DMS 273 (cell line): ENCODE measurements around the gene CACHD1.
A peak's percentile ranks its signal among the peaks of the same experiment; 100 is the strongest.
"Not testable (repeated sequence)": the region's sequence is repeated elsewhere in the genome, so short reads cannot be mapped to it uniquely, and the experiment has no call there.

Experiments
- DNase-seq: peaks from one replicate; lab custom pipeline; 2025; ENCODE audit not compliant: unreplicated experiment; lab: John Stamatoyannopoulos, UW

CACHD1 gene

DNA sequence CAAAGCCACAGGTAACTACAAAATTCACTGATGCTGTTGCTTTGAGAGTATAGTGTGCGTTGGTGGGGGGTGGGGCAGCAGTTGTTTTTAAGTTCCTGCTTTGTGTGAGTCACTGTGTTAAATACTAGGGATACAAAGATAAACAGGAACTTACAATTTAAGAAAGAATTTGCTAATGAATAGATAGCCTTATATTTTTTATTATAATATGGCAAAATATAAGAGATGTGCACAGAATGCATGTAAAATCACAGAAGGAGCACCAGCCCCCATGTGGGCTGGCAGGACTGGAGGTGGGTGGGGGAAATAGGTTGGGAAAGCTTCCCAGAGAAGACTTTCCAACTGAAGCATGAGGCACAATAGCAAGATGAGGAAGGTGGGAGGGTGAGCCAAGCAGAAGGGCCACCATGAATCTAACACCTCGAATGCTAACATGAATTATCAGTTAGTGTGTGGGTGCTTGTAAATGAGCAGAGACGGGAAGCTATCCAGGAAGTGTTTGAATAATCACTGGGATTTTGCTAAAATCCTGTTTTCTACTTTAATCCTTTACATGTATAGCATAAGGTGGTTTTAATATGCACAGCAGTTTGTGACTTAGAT is 217.9 kb downstream of the CACHD1 start:
- DNase-seq: no peak

DNA sequence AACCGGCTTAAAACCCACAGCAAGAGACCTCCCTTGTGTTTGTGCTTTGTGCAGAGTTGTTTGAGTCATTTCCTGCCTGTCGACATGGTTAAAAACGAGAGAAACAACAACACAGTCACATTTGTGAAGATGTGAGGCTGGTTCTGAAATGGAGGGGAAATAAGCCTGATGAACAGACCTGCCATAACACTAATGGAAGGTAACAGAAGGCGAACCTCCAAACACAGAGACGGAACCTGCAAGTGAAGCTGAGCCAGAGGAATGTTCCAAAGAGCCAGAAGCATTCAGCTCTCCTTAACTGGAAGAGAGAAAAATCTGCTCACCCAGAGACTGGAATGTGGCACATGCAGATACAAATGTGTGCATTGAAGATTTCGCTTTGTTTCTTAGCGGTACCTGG is 221.7 kb downstream of the CACHD1 start:
- no peak for DNase-seq

DNA sequence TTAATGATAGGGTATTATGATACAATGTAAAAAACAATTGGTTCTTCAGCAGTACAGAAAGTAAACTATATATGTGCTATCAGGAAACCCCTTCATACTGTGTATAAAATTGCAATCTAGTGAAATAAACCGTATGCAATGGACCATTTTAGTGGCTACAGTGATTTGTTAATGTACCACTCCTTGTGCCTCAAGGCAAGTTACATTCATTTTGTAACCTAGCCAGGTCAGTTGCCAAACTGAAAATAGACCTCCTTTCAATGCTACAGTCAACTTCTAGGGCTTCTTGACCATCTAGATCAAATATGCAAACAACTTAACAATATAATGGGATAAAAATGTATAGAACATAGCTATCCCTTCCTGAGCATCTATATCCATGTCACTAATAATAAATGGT is 223.0 kb downstream of the CACHD1 start:
- no peak for DNase-seq

DNA sequence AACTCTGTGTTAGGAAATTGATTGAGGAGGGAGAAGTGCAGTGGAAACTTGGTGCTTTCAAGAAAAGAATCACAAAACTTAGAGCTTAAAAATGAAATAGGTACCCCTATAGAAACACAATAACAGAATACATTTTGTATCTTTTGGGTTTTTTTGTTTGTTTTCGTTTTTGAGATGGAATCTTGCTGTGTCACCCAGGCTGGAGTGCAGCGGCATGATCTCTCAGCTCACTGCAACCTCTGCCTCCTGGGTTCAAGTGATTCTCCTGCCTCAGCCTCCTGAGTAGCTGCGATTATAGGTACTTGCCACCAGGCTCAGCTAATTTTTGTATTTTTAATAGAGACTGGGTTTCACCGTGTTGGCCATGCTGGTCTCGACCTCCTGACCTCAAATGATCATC is 223.5 kb downstream of the CACHD1 start:
- no peak for DNase-seq

DNA sequence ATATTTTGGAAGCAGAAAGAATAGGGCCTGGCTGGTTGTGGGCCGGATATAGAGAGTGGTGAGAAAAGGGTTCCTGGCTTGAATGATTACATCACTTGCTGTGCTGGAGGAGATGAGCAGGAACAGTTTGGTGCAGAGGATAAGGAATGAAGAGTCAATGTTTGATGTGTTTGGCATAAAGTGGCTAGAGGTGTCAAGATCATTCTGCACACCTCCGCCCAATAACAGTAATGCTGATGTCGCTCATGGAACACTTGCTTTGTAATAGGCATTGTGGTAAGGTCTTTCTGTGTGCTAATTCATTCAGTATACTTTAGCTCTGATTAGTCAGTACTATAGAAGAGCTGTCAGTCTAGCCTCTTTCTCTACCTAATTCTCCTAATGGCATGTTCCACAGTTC is 226.9 kb downstream of the CACHD1 start:
- no peak for DNase-seq

DNA sequence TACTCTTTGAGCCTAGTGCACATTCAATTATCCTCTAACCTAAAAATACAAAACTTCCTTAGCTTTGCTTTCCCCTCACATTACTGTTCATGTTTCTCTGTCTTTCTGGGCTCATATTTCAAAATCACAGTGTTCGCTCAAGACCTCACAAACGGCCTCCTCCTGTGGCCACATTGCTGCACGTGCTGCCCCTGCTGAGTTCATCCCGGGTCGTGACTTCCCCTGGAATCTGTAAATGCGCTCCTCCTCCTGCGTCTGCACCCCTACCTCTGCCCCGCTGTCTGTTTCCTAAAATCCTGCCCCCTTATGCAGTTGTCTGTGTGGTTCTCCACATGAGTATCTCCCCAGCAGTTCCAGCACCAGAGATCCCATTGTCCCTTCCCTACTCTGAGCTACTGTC is 229.4 kb downstream of the CACHD1 start:
- DNase-seq: no peak

DNA sequence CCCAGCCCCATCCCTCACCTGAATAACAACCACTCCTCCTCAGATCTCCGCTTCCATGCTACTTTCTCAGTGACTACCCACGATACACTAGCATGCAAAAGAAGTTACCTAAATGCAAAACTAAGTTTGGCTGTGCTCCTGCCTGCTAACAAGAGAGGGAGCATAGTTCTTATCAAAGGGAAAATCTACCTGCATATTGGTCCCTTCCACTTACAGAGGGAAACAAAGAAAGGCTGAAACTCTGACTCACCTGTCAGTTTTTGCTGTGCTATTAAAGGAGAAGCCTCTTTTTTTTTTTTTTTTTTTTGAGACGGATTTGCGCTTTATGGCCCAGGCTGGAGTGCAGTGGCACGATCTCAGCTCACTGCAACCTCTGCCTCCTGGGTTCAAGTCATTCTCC is 231.1 kb downstream of the CACHD1 start:
- no peak for DNase-seq

DNA sequence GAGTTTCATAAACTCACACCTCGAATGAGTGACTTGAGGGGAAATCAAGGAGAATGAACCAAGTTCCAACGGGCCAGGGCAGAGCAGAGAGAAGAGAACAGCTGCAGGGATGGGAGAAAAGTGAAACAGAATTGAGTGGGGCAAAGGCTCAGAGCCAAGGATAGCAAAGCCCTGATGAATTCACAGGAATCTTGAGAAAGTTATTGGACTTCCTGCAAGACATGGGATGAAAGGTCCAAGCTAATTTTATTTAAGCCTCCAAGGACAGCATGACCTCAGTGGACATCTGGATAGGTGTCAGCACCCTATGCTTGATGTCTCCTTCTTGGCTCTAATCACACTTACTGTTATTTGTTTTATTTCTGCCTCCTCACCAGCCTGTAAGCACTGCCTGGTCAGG is 232.0 kb downstream of the CACHD1 start:
- no peak for DNase-seq

DNA sequence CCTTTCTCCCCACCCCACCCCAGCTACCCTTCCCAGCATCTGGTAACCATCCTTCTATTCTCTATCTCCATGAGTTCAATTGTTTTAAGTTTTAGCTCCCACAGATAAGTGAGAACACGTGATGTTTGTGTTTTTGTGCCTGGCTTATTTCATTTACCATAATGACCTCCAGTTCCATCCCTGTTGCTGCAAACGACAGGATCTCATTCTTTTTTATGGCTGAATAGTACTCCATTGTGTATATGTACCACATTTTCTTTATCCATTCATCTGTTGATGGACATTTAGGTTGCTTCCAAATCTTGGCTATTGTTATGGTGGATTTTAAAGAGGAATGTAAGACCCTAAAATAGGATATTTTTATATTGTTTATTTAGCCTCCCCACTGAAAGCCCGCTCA is 232.7 kb downstream of the CACHD1 start:
- DNase-seq: not testable (repeated sequence)

DNA sequence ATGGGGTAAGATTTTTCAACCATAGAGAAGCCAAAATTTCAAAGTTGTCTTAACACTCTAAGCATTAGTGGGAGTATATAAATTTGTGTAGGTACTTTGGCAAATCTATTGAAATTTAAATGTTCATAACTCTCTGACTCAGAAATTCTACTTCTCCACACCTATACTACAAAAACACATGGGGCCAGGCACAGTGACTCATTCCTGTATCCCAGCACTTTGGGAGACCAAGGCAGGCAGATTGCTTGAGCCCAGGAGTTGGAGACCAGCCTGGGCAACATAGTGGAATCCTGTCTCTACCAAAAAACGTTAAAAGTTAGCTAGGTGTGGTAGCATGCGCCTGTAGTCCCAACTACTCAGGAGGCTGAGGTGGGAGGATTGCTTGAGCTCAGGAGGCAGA is 233.7 kb downstream of the CACHD1 start:
- no peak for DNase-seq

DNA sequence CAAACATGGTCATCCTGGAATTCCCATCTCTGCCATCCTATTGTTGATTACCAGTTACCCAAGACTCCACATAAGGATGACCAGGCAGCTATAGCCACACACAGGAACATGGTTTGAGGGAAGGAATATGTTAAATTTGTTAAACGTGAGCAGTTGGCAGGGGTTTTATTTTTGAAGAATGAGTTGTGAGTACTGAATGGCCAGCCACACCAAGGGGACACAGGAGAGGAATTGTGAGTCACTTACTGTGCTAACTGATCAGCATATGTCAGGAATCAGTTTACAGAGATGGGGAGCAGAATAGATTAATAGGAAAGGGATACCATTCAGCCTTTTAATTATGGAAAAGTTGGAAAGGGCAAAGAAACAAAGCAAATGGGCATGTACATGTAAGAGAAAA is 235.7 kb downstream of the CACHD1 start:
- DNase-seq: no peak

DNA sequence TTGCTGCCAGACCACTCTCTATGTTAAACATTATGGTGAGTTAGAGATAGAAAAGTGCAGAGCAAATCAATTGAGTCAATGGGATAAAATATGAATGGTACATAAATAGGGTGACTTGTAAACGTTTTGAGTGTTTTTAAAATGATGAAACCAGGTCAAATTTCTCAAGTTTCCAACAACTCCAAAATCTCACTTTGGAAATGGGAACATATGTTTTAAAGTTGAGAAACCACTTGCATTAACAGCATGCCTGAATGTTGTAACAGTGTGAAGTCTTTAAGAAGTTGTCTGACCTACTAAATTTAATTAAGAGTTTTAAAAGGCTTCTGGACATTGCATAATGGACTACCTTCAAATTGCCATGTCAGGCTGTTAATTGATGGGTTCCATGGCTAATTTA is 241.3 kb downstream of the CACHD1 start:
- DNase-seq: no peak

DNA sequence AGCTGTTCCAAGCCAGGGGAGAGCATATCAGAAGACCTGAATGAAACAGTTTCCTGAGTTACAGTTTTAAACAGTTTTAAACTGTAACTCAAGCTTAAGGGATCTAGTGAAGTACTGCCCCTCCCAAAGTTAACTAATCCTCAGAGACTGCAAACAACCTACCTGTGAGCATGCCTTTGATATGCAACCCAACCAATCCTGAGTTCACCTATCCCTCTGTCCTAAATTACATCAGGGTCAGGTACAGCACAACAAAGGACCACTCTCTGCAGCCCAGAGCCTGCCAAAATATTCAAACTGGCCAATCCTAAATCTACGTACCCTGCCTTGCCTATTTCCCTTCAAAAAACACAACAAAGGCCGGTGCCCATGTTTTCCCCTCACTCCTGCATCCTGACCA is 242.1 kb downstream of the CACHD1 start:
- DNase-seq: no peak

DNA sequence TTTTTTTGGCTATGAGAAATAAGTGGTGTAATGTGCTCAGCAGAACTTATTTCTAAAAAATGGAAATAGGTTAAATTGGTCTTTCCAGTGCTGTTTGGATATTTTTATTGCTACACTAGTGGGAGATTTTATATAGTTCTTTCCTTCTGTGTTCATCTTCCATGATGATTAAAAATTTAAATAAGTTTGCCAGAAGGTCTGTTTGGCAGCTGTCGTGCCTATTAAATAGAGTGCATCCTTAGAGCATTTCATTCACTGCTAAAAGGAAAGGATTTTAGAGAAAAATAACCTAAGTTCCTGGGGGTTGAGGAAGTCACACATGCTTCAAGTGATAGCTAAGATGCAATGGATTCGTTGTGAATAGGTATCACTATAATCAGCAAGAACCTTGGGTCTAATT is 245.3 kb downstream of the CACHD1 start:
- peak; percentile 34 for DNase-seq

DNA sequence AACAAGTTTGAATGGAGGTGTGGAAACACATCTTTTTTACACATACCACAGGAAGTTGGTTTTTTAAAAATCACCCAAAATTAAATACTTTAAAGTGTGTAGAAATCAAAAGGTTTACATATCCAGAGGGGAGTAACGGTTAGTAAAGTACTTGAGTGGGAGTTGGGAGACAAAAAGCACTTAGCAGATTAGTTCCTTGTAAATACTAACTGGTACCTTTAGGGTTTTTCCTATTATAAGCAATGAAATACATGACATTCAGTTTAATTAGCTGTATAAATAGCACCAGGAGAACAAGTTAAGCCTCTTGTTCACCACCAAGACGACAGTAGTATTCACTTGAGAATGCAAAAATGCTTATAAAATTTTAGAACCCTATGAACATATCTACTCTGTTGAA is 251.2 kb downstream of the CACHD1 start:
- DNase-seq: no peak

DNA sequence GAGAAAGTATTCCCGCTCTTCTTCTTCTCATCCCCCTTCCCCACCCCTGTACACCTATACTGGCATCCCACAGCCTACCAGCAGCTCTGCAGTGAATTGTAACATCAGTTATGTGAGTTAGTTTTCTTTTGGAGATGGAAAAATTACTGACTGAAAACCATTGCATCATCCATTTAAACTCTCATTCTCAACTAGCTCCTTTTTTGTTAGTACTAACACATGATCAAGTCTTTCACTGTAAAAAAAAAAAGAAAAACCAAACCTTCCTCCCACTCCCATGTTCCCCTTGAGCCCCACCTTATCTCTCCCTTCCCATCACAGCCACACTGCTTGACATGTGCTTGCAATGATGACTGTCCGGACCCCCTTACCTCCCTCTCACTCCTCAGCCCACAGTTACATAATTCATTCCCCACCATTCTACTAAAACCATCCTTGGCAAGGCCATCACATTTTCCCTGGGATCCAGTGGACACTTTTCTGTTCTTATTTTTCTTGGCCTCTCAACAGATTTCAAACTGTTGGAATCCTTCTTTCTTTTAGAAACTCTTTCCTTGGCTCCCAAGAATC is 251.7 kb downstream of the CACHD1 start:
- no peak for DNase-seq

DNA sequence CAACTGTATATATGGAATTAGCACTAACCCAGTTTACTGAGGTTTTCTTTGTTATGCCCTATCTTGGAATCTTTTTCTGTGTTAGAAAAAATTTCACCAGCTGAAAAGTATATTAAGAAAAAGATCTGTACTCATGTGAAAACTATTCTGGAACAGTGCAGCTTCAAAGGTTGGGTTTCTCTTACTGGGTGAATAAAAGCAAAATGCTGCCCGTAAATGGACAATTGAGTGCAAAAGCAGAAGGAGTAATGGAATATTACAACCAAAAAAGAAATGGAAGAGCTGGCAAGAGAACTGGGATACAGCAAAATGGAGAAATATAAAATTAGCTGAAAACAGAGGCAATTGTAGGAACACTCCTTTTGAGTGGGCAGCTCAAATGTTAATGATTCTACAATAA is 257.9 kb downstream of the CACHD1 start:
- no peak for DNase-seq

DNA sequence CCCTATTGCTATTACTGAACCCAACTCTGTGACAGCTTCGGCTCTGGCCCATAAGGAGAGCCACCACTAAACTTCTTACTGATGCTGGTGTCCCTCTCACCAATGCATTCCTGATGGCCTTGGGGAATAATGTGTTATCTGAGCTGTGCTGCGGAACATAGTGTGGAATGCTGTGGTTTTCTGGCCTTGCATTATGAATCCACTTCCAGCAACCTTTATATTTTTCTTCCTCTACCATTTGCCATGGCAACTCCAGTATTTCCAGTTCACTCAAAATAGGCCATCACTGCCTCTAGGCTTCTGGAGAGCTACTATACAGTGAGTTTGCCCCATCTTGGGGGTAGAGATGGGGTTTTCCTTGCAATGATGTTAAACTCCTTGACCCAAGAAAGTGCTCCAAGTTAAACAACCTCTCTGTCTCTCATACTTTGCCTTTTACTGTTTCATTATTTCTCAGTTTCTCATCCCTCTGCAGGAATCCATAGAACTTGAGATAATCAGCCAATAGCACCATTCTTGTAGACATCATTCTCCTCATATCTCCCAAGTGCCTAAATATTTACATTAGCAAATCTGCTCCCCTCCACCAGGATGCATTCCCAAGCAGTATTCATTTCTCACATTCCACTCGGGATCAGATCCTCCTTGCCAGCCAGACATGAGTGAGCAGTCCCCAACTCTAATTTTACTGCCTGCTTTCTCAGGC is 263.8 kb downstream of the CACHD1 start:
- no peak for DNase-seq

DNA sequence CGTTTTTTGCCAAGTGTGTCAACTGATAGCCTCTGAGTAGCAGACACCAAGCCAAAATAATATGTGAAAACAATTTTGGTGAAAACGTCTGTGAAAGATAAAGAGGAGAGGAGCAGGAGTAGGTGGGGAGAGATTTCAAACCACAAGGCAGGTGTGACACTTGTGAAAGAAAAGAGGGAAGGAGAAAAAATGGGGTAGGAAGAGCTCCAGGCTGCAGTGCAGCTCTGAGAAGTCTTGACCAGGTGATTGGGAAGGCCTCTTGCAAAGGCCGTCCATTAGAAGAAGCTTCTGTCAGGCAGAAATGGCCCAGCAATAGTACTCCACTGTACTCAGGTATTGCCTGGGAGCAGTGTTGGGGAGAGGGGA is 264.3 kb downstream of the CACHD1 start:
- no peak for DNase-seq

DNA sequence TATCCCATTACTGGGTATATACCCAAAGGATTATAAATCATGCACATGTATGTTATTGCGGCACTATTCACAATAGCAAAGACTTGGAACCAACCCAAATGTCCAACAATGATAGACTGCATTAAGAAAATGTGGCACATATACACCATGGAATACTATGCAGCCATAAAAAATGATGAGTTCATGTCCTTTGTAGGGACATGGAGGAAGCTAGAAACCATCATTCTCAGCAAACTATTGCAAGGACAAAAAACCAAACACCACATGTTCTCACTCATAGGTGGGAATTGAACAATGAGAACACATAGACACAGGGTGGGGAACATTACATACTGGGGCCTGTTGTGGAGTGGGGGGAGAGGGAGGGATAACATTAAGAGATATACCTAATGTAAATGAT is 270.8 kb downstream of the CACHD1 start:
- not testable (repeated sequence) for DNase-seq
